ENCODE measurements around the gene CEP170B. TPM values are rescaled to one million over a fixed set of nuclear protein-coding genes. Genes with fewer than 3 reads are reported as not detected.
"Not testable (repeated sequence)": the region's sequence is repeated elsewhere in the genome, so short reads cannot be mapped to it uniquely, and the experiment has no call there.

Gene CEP170B
- total RNA-seq, 1 donor from 2014 or later, result 38.3 TPM

DNA sequence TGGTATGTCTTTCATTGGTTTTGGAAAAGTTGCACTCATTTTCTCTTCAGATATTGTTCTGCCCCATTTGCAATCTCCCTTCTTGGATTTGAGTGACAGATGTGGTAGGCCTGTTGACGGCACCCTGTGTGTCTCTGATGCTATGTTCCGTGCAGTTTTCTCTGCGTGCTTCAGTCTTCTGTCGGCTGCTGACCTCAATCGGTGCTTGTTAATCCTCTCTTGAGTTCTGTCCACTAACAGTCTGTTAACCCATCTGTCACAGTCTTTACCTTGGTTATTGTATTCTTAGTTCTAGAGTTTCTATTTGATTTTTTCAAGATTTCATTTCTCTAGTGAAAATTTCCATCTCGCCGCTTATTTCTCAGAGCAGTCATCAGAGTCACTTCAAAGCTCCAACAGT, 38.9 kb downstream of the CEP170B start:
- no peak for DNase-seq (ENCODE audit: low spot score)

DNA sequence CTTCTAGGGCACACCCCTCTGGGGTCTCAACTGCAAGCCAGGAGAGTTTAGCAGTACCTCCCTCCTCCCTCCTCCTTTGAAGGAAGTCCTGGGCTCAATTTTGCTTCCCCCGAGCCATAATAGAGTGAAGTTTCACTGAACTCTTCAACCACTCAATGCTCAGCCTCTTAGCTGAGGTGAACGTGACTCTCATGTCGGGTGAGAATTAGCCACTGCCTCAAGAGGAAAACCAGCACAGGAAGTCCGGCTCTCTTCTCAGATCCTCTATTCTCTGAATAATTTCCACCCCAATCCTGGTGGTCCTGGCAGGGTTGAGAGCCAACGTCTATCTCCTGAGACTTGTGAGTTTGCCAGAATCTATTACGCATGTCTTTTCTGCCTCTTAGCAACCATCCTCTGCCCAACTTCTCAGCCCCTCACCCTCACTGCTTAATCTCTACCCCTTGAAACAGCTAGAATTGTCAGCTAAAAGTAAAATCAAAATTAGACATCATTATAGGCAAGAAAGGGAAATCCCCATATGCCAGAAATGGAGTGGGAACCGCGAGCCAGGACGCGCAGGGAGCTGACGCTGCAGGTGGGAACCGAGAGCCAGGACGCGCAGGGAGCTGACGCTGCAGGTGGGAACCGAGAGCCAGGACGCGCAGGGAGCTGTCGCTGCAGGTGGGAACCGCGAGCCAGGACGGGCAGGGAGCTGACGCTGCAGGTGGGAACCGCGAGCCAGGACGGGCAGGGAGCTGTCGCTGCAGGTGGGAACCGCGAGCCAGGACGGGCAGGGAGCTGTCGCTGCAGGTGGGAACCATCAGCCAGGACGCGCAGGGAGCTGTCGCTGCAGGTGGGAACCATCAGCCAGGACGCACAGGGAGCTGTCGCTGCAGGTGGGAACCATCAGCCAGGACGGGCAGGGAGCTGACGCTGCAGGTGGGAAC, 39.8 kb downstream of the CEP170B start:
- not testable (repeated sequence) for DNase-seq (ENCODE audit: low spot score)

DNA sequence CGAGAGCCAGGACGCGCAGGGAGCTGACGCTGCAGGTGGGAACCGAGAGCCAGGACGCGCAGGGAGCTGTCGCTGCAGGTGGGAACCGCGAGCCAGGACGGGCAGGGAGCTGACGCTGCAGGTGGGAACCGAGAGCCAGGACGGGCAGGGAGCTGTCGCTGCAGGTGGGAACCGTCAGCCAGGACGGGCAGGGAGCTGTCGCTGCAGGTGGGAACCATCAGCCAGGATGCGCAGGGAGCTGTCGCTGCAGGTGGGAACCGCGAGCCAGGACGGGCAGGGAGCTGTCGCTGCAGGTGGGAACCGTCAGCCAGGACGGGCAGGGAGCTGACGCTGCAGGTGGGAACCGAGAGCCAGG, 40.5 kb downstream of the CEP170B start:
- DNase-seq (ENCODE audit: low spot score), result not testable (repeated sequence)

DNA sequence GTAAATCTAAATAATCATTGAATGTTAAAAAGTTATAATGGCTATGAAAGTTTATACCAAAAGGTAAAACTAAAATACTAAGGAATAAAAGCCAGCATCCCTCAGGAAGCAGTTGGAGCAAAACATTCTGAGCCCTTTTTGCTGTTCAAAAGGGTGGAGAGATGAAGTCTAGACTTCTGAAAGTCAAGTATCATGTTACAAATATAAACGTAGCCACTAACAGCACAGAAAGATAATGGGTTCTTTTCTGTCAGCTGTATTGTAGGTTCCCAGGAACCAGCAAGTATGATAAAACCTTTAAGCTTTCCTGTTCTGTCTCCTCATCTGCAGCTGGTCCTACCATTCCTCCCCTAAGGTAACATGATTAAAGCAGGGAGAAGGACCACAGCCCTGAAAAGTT, 43.2 kb downstream of the CEP170B start:
- DNase-seq (ENCODE audit: low spot score), result no peak

DNA sequence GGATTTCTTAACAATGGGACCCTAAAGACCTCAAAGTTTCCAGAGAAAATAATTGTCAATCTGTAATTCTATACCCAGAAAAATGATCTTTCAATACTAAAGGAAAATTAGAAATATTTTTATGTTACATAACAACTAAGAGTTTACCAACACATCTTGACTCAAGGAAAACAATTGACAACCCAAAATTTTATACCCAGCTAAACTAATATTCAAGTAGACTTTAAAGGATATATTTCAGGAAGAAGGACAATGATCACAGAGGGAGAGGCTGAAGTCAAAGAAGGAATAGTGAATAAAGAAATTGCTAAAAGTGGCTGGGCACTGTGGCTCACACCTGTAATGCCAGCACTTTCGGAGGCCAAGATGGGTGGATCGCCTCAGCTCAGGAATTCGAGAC, 47.0 kb downstream of the CEP170B start:
- DNase-seq (ENCODE audit: low spot score), result no peak

DNA sequence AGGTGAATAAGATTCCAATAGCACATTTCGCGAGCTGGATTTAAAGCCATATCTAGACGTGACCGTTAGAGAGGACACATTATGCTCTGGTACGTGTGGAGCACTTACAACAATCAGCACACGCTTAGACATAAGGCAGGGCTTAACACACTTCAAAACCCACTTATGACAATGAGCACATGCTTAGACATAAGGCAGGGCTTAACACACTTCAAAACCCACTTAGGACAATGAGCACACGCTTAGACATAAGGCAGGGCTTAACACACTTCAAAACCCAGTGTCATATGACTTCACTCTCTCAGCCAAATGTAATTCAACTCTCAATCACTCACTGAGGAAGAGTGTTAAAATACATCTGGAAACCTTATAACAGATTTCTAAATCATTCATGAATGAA, 48.4 kb downstream of the CEP170B start:
- no peak for DNase-seq (ENCODE audit: low spot score)

DNA sequence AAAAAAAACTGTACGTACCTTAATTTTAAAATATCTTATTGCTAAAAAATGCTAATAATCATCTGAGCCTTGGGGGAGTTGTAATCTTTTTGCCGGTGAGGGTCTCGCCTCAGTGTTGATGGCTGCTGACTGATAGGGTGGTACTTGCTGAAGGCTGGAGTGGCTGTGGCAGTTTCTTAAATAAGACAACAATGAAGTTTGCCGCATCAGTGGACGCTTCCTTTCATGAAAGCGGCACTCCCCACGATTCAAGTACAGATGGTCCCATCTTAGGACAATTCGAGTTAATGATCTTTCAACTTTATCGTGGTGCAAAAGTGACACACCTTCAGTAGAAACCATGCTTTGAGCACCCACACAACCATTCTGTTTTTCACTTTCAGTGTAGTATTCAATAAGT, 52.0 kb downstream of the CEP170B start:
- peak; percentile 24 for DNase-seq (ENCODE audit: low spot score)

DNA sequence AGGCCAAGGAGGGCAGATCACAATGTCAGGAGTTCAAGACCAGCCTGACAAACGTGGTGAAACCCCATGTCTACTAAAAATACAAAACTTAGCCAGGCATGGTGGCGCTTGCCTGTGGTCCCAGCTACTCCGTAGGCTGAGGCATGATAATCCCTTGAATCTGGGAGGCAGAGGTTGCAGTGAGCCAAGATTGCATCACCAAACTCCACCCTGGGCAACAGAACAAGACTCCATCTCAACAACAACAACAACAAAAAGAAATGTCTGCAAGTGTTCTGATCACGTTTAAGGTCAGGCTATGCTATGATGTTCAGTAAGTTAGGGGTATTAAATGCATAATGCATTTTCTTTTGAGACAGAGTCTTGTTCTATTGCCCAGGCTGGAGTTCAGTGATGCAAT, 52.9 kb downstream of the CEP170B start:
- DNase-seq (ENCODE audit: low spot score), result peak; percentile 41

DNA sequence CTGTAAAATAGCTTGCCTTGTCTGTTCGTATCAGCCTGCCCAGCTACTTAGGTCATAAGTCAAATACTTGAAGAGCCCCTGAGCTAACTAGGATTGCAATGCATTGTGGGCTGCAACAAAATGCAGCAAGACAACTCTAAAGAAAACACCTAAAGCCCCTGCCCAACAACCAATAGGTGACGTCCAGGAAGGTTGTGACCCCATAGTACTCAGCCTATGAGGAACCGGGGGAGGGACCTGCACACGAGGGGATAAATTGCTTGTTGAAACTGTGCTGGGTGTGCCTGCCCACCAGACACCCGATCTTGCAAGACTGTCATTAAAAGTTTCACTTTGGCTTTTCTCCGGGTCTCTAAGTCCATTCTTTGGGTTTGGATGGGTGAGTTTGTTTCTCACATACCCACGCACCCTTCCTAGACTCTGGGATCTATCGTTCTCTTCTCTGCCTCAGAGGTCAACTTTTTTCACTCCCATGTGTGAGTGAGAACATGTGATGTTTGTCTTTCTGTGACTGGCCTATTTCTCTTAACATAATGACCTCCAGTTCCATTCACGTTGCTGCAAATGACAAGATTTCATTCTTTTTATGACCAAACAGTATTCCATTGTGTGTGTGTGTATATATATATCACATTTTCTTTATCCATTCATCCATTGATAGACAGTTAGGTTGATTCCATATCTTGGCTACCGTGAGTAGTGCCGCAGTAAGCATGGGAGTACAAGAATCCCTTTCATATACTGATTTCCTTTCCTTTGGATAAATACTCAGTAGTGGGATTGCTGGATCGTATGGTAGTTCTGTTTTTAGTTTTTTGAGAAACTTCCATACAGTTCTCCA, 54.3 kb downstream of the CEP170B start:
- DNase-seq (ENCODE audit: low spot score), result peak; percentile 73

DNA sequence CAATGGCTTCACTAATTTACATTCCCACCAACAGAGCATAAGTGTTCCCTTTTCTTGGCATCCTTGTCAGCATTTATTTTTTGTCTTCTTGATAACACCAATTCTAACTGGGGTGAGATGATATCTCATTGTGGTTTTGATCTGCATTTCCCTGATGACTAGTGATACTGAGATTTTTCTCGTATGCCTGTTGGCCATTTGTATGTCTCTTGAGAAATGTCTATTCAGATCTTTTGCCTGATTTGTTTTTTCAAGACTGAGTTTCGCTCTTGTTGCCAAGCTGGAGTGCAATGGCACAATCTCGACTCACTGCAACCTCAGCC, 54.9 kb downstream of the CEP170B start:
- no peak for DNase-seq (ENCODE audit: low spot score)

DNA sequence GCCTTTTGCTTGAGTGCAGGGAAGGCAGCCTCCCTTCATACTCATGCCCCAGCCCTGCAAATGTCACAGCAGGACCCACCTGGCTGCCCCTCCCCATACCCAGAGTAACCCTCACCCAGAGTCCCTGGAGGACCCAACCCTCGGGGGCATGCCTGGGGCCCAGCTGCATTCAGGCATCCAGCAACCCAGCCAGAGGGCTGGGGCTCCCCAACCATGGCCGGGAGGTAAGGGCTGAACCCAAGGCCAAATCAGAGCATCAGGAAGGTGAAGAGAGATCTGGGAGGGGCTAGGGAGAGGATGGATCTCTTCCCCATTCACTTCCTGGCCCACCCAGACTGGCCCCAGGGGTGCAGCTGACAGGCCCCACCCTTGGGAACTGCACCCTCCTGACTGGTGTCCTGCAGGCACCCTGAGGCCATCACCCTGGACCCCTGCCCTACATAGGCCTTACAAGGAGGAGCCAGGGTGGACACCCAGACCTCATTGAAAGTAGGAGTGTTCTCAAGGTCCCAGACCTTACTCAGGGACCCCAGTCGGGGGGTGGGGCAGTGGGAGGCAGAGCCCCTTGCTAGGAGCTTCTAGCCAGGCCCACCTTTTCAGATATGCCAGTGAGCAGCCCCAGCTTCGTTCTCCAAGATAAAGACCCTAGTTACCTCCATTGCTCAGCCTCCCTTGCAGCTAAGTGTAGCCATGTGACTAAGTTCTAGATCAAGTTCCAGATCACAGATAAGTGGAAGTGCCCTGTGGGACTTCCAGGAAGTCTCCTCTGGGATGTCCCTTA, 58.8 kb downstream of the CEP170B start:
- DNase-seq (ENCODE audit: low spot score), result peak; percentile 78

DNA sequence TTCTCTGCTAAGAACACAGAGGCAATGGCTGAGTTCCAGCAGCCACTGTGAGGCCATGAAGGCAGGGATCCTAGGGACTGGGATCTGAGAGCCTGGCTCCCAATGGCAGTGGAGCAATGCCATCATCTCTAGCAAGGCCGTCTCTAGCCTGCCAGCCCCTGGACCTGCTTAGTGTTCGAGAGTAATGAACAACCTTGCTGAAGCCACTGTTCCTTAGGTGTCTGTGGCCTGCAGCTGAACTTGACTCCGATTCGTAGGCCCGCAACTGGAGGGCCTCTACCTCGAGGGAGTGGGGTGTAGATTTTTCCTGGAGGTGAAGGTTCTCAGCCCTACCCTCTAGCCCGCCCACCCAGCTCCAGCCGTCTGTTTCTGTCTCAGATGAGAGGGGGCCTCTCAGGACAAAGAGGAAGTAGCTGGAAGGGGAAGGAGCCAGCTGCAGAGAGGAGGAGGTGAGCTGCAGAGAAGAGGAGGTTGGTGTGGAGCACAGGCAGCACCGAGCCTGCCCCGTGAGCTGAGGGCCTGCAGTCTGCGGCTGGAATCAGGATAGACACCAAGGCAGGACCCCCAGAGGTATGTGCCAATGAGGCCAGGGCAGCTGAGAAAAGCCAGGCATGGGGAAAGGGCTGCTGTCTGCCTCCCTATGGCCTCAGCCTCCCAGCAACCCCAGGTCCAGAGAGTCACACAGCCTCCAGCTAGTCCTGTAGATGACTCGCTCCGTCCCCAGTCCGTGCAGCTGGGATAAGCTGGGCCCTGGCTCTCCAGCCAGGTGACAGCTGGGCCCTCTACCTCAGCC, 59.5 kb downstream of the CEP170B start, which contains the start of gene PLD4:
Gene PLD4, plus strand, starts transcription at position 459 of the 793 bp plus-strand sequence. CDS start 2,262 bp downstream, outside the sequence.
- DNase-seq (ENCODE audit: low spot score), result peak; percentile 82

DNA sequence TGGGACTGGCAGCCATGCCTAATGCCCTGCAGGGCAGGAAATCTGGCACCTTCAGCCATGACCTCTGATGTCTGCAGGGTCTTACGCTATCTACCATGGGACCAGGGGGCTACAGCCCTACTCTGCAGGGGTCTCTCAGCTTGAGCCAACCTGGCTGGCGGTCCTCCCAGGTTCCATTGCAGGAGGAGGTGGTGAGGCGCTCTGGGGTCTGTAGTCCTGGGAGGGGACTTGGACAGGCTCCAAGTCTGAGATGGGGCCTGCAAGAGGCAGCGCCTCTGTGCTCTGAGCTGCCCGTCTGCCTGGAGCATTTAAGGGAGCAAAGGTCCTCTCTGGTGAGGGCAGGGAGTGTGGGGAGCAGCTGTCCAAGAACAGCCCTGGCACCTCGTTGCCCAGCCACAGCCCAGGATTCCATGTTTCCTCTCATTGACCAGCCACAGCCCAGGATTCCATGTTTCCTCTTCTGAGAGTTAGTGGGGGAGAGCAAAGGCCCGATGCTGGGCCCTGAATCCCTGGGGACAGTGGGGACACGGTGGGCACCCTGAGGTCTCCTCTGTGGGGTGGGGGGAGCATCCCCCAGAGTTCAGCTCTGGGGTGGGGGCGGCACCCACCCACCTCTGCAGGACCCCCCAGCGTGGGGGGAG, 60.3 kb downstream of the CEP170B start:
- DNase-seq (ENCODE audit: low spot score), result peak; percentile 87

DNA sequence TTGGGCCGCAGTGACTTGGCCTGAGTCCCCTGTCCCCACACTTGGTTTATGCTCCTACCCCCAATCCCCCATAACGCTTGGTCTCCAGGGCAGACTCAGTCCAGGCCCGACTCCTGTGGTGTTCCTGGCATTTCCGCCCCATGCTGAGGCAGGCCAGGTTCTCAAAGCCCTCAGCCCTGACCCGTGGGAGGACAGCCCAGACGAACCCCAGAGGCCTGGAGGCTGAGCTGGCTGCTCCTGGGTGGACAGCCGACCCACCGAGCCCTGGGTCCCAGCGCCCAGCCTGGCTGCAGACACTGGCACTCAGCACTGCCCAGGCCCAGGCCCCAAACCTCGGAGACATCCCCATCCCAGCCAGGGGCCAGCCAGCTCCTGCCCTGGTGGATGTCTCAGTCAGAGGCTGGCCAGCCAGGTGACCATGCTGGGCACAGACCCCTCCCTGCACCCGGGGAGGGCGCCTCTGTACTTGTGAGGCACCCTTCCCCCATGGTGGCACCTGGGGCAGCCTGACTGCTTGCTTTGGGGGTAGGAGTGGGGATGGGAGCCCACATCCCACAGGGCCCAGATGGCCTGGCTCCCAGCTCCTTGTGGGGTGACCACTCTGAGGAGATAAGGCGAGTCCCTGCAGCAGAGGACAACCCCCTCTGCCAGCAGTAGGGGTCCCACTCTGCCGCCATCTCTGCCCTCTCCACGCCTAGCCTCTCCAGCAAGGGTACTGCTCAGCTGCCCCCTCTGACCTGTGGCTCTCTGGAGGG, 61.0 kb downstream of the CEP170B start:
- DNase-seq (ENCODE audit: low spot score), result peak; percentile 87

DNA sequence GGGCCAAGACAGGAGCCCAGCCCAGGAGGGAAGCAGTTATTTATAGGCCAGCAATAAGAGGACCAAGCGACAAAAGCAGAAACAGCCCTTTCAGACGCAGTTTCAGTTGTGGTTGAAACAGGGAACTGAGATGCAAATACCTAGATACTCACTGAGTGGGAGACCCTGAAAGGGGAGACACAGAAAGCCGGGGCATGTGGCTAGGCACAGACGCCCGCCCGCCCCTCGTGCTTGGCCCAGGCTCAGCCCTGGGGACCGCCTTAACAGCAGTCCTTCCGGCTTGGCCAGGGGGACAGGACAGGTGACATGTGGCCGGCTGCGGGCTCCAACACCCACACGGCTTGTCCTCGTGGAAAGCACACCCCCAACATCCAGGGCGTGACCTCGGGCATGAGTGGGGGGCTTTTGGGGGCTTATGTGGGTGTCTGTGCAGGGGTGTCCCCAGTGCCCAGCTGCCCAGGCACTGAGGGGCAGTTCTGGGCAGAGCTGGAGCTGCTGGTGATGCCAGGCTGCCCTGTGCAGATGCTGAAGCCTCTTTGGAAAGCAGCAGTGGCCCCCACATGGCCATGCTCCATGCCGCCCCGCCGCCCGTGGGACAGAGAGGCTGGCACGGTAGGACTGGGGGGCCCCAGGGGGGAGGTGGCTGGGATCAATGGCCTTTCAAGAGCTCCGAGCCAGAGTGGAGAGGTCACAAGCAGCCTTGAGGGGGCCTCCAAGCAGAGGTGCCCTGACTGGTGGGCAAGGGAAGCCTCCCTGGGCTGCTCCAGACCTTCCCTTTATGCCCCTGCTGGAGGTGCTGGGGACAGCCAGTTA, 61.8 kb downstream of the CEP170B start:
- peak; percentile 83 for DNase-seq (ENCODE audit: low spot score)

DNA sequence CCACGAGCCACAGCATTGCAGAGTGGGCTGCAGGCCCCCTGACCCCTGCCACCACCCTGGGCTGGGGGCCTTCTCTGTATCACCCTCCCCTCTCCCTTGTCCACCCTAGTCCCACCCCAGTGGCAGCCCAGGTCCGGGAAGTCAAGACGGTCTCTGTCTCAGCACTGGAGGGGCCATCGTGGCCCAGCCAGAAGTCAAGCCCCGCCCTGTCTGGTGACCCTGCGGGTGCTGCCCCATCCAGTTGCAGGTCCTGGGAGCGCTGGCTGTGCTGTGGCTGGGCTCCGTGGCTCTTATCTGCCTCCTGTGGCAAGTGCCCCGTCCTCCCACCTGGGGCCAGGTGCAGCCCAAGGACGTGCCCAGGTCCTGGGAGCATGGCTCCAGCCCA, 62.4 kb downstream of the CEP170B start:
- peak; percentile 83 for DNase-seq (ENCODE audit: low spot score)

DNA sequence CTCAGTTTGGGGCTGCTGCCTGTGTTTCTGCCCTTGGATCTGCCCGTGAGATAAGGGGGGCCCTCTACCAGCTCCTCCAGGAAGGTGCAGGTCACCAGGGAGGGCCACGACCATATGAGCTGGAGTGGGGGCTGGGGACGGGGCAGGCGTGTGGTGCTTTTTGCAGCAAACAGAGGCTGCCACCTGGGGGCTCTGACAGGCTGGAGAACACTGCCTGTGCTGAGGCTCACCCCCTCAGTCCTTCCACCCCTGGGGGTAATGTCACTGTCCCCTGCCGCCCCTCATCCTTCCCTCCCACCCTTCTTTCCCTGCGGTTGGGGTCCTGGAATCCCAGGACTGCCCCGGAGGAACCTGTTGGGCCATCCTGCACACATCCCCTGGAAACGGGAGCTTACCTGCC, 62.8 kb downstream of the CEP170B start:
- DNase-seq (ENCODE audit: low spot score), result peak; percentile 67

DNA sequence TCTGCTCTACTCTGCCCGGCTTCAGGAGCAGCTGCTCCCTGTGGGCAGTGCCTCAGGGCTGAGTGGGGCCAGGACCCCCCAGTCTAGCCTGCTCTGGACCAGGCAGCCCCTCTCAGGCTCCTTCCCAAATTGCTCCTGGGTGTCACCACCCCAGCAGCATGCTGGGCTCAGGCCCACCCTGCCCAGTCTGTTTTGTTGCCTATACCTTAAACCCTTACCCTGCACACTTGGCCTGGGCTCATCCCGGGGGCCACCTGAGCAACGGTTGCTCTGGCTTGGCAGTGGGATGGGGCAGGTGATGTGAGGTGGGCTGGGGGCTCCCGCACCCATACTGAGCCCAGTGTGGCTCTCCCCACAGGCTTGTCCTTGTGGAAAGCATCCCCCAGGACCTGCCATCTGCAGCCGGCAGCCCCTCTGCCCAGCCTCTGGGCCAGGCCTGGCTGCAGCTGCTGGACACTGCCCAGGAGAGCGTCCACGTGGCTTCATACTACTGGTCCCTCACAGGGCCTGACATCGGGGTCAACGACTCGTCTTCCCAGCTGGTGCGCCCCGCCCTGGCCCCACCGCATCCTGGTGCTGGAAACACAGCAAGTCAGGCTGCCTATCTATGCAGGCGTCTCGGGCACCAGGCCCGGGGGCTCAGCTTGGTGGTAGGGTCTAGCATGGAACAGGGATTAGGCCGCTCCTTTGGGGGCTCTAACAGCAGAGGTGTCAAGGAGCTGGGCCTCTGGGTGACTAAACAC, 63.5 kb downstream of the CEP170B start:
- DNase-seq (ENCODE audit: low spot score), result peak; percentile 88

Data from mesenteric fat pad (tissue), 1 donor.